Measurements from ENCODE around the gene ZNF557. TPM values are rescaled to one million over a fixed set of nuclear protein-coding genes. Genes with fewer than 3 reads are reported as not detected.

The ZNF557 gene
- total RNA-seq, 1 donor from 2014 or later, result 22.6 TPM

DNA sequence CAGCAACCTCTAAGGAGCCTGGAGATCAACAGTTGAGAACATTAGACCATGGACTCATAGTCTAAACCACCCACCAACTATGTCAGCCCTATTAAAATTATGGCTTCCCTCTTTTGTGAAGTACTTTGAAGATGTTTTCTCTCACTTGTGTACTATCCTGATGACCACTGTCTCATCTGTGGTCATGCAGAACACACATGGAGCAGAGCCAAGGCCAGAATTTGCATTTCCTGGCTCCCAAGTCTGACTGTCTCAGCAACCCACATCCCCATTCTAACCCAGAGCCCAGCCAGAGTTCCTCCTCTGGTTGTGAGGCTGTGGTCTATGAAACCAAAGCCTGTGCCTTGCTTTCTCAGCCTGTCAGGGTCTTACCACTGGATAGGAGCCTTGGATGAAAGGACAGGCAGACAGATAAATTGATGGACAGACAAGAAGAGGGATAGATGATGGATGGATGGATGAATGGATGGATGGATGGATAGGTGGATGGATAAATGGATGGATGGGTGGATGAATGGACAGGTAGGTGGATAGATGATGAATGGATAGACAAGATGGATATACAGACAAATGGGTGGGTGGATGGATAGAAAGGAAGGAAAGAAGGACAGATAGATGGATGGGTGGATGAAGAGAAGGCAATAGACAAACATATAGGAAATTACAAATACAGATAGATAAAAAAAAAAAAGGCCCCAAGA is 35.4 kb downstream of the ZNF557 start:
- Mint-ChIP-seq H3K27ac (no peak overlapping the region), H3K27me3 (no peaks in the 10 kb centered on the region), H3K9me3 (no peaks in the 10 kb centered on the region), H3K36me3 (ENCODE audit: low read depth) (no peaks in the 10 kb centered on the region), H3K4me3 (no peak overlapping the region), H3K4me1 (peaks cover 2% of the 10 kb centered on the region)
- CTCF ChIA-PET, result no interaction called here
- ATAC-seq (ENCODE audit: low read depth) (no peak), DNase-seq (no peak)
- TF ChIP-seq CTCF (IDR thresholded peaks at IDR 0.05), result no peak
- intact Hi-C loops (cut with micrococcal nuclease), result loop anchor here (5.0 kb wide), 1 partner anchor 647 kb away; no protein-coding TSS in a partner anchor
- POLR2A ChIA-PET, result no interaction called here

- no peaks in the 10 kb centered on the region for H3K27me3 Mint-ChIP-seq
- intact Hi-C loops (cut with micrococcal nuclease), result no loop called here
- no peaks in the 10 kb centered on the region for H3K36me3 Mint-ChIP-seq (ENCODE audit: low read depth)
- no peaks in the 10 kb centered on the region for H3K4me1 Mint-ChIP-seq
- POLR2A ChIA-PET, result interaction anchor here (1.4 kb wide), 1 partner anchor 8 kb away, joined by 3 read pairs; no protein-coding TSS in a partner anchor
- DNase-seq (no peak), ATAC-seq (ENCODE audit: low read depth) (no peak)
- no peak overlapping the region for H3K27ac Mint-ChIP-seq
- H3K4me3 Mint-ChIP-seq, result no peak overlapping the region
- TF ChIP-seq CTCF (IDR thresholded peaks at IDR 0.05), result no peak
- CTCF ChIA-PET, result no interaction called here
- no peaks in the 10 kb centered on the region for H3K9me3 Mint-ChIP-seq
These were observed 37.5 kb downstream of the ZNF557 start for GRCh38 chr19:7106711-7107657.

DNA sequence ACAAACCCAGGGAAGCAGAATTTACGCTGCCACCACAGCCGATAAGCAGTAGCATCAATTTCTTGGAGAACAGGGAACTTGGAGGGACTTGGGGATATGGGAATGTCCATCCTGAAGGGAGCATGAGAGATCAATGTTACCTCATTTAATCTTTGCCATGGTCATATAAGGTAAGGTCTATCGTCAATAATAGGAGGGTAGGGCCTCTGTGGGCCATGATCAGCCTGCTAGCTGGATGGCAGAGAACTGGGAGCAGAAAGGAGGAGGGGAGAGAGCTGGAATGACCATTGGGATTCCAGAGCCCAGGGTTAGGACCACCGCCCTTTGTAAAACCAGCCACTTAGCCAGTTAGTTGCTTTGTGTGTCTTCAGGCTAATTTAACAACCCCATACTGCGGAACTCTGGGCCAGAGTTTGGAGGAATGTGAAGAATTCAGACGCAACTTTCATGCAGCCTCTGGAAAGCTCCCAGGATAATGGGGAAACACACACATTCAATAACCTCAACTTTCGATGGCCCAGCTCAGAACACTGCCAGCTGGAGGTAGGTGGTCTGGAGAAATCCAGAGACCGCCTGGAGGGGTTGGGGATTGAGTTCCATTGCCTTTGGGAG is 40.3 kb downstream of the ZNF557 start:
- CTCF ChIA-PET, result interaction anchor here (0.7 to 1.3 kb wide), 2 partner anchors 48 to 460 kb away, joined by 3 read pairs; no protein-coding TSS in a partner anchor
- no peak overlapping the region for H3K4me3 Mint-ChIP-seq
- H3K9me3 Mint-ChIP-seq, result no peaks in the 10 kb centered on the region
- intact Hi-C loops (cut with micrococcal nuclease), result no loop called here
- ATAC-seq (ENCODE audit: low read depth) (no peak), DNase-seq (no peak)
- H3K4me1 Mint-ChIP-seq, result no peaks in the 10 kb centered on the region
- no peak overlapping the region for H3K27ac Mint-ChIP-seq
- H3K36me3 Mint-ChIP-seq (ENCODE audit: low read depth), result no peaks in the 10 kb centered on the region
- peaks cover 2% of the 10 kb centered on the region for H3K27me3 Mint-ChIP-seq
- POLR2A ChIA-PET, result no interaction called here
- no peak for TF ChIP-seq CTCF (IDR thresholded peaks at IDR 0.05)

DNA sequence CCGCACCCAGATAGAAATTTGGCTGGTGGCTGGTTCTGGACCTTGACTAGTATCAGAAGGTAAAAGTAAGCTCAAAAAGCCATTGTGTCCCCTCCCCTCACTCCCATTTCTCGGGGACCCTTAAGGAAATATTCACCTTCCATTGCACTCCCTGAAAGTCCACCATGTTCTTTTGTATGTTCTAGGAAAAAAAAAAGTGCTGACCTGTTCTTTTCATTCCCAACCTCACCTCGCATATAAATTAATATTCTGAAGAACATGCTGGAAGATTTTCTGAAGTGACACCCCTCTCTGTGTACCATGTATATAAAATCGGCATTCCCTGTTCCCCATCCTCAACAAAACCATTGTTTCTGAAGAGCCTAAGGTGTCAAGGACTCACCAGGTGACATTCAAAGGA is 43.2 kb downstream of the ZNF557 start:
- Mint-ChIP-seq H3K27me3 (peaks cover 2% of the 10 kb centered on the region), H3K4me1 (no peaks in the 10 kb centered on the region), H3K27ac (no peak overlapping the region), H3K4me3 (no peak overlapping the region), H3K9me3 (no peaks in the 10 kb centered on the region), H3K36me3 (ENCODE audit: low read depth) (no peaks in the 10 kb centered on the region)
- DNase-seq (no peak), ATAC-seq (ENCODE audit: low read depth) (no peak)
- intact Hi-C loops (cut with micrococcal nuclease), result no loop called here
- POLR2A ChIA-PET, result interaction anchor here (0.6 to 0.7 kb wide), 2 partner anchors 297 to 1170 kb away, joined by 3 to 4 read pairs; no protein-coding TSS in a partner anchor
- no peak for TF ChIP-seq CTCF (IDR thresholded peaks at IDR 0.05)
- CTCF ChIA-PET, result no interaction called here
